HUES64 (cell line): Measurements from ENCODE around the gene MRNIP.
"Not testable (repeated sequence)": the region's sequence is repeated elsewhere in the genome, so short reads cannot be mapped to it uniquely, and the experiment has no call there.

Experiments
- H3K27ac ChIP-seq: 2 replicates; pipeline ENCODE4 v1.7.0; 2013; ENCODE audit warnings: low read depth, low read length, inconsistent platforms
- H3K27me3 ChIP-seq: 2 replicates; pipeline ENCODE4 v1.6.1; 2013; ENCODE audit warnings: mild to moderate bottlenecking, low read length; ENCODE audit not compliant: insufficient read depth
- H3K36me3 ChIP-seq: 2 replicates; pipeline ENCODE4 v1.6.1; 2013; ENCODE audit warnings: mild to moderate bottlenecking, low read length; ENCODE audit not compliant: insufficient read depth
- H3K4me1 ChIP-seq: 2 replicates; pipeline ENCODE4 v1.6.1; 2013; ENCODE audit warnings: mild to moderate bottlenecking, low read length, moderate library complexity; ENCODE audit not compliant: insufficient read depth
- H3K4me3 ChIP-seq: 2 replicates; pipeline ENCODE4 v1.5.1; 2013; ENCODE audit warnings: mild to moderate bottlenecking, low read length, moderate library complexity
- H3K9ac ChIP-seq: 2 replicates; pipeline ENCODE4 v1.6.1; 2013; ENCODE audit warnings: mild to moderate bottlenecking, low read depth, low read length
- H3K9me3 ChIP-seq: 2 replicates; pipeline ENCODE4 v1.6.1; 2013; ENCODE audit warnings: low read depth, low read length; ENCODE audit not compliant: insufficient read depth
- WGBS: fragments of 150-250, 120-280 bp; methylation state at CpG from one replicate; pipeline ENCODE4 v1.1.7; 2013; ENCODE audit warnings: missing lambda C conversion rate; 5-methylcytosine and 5-hydroxymethylcytosine counted together

Gene MRNIP

GRCh38 chr5:179858241-179858585, 404 bp downstream of the MRNIP start:
- Histone ChIP-seq H3K4me3 (peak overlapping the region; percentile 91), H3K36me3 (peaks cover 21% of the 10 kb centered on the region), H3K4me1 (peaks cover 4% of the 10 kb centered on the region; the same call in 1 of the 2 replicates), H3K27ac (no peak overlapping the region), H3K27me3 (no peaks in the 10 kb centered on the region), H3K9me3 (no peaks in the 10 kb centered on the region), H3K9ac (peak overlapping the region; percentile 59)
- under 1% methylated on average over 32 of the region's 32 CpGs for WGBS

- peaks cover 37% of the 10 kb centered on the region for H3K36me3 ChIP-seq
- no peak overlapping the region for H3K27ac ChIP-seq
- H3K9ac ChIP-seq = no peak overlapping the region
- H3K4me1 ChIP-seq = no peaks in the 10 kb centered on the region
- no peaks in the 10 kb centered on the region for H3K9me3 ChIP-seq
- no peak overlapping the region for H3K4me3 ChIP-seq
- WGBS = 96% methylated on average over 8 of the region's 8 CpGs
- H3K27me3 ChIP-seq = no peaks in the 10 kb centered on the region
Measured at GRCh38 chr5:179854356-179854755, 4.3 kb downstream of the MRNIP start.

GRCh38 chr5:179852993-179853547, 5.5 kb downstream of the MRNIP start:
- 87% methylated on average over 8 of the region's 8 CpGs for WGBS
- Histone ChIP-seq H3K9ac (no peak overlapping the region), H3K9me3 (no peaks in the 10 kb centered on the region), H3K36me3 (peaks cover 45% of the 10 kb centered on the region), H3K27ac (no peak overlapping the region), H3K4me3 (no peak overlapping the region), H3K4me1 (no peaks in the 10 kb centered on the region), H3K27me3 (no peaks in the 10 kb centered on the region)

- Histone ChIP-seq H3K27ac (no peak overlapping the region), H3K4me3 (no peak overlapping the region), H3K9me3 (peaks cover 13% of the 10 kb centered on the region), H3K9ac (no peak overlapping the region), H3K36me3 (peaks cover 72% of the 10 kb centered on the region), H3K4me1 (no peaks in the 10 kb centered on the region), H3K27me3 (no peaks in the 10 kb centered on the region)
- 93% methylated on average over 9 of the region's 9 CpGs for WGBS
Measured at GRCh38 chr5:179841621-179842020, 17.0 kb downstream of the MRNIP start.

GRCh38 chr5:179840766-179841165, 17.9 kb downstream of the MRNIP start:
- no peaks in the 10 kb centered on the region for H3K27me3 ChIP-seq
- H3K4me3 ChIP-seq = no peak overlapping the region
- peaks cover 72% of the 10 kb centered on the region for H3K36me3 ChIP-seq
- H3K4me1 ChIP-seq = no peaks in the 10 kb centered on the region
- 89% methylated on average over 17 of the region's 17 CpGs for WGBS
- no peak overlapping the region for H3K9ac ChIP-seq
- no peak overlapping the region for H3K27ac ChIP-seq
- peaks cover 11% of the 10 kb centered on the region for H3K9me3 ChIP-seq

- no peak overlapping the region for H3K4me3 ChIP-seq
- no peaks in the 10 kb centered on the region for H3K4me1 ChIP-seq
- no peak overlapping the region for H3K27ac ChIP-seq
- WGBS = 96% methylated on average over 11 of the region's 11 CpGs
- H3K9ac ChIP-seq = no peak overlapping the region
- H3K9me3 ChIP-seq = peaks cover 9% of the 10 kb centered on the region
- H3K27me3 ChIP-seq = no peaks in the 10 kb centered on the region
- peaks cover 73% of the 10 kb centered on the region for H3K36me3 ChIP-seq
Measured at GRCh38 chr5:179840321-179840720, 18.3 kb downstream of the MRNIP start.

GRCh38 chr5:179839328-179840256, 19.0 kb downstream of the MRNIP start:
- Histone ChIP-seq H3K36me3 (peaks cover 70% of the 10 kb centered on the region), H3K27ac (no peak overlapping the region), H3K27me3 (no peaks in the 10 kb centered on the region), H3K9me3 (peaks cover 4% of the 10 kb centered on the region), H3K9ac (no peak overlapping the region), H3K4me1 (no peaks in the 10 kb centered on the region), H3K4me3 (no peak overlapping the region)
- 96% methylated on average over 16 of the region's 16 CpGs for WGBS

- Histone ChIP-seq H3K27me3 (no peaks in the 10 kb centered on the region), H3K36me3 (peaks cover 84% of the 10 kb centered on the region), H3K4me3 (no peak overlapping the region), H3K4me1 (no peaks in the 10 kb centered on the region), H3K9me3 (peaks cover 2% of the 10 kb centered on the region; the same call in 1 of the 2 replicates), H3K9ac (no peak overlapping the region), H3K27ac (no peak overlapping the region)
- 96% methylated on average over 15 of the region's 15 CpGs for WGBS
Measured at GRCh38 chr5:179837076-179838011, 21.3 kb downstream of the MRNIP start.

GRCh38 chr5:179836225-179837019, 22.2 kb downstream of the MRNIP start:
- Histone ChIP-seq H3K9ac (no peak overlapping the region), H3K27ac (no peak overlapping the region), H3K36me3 (peaks cover 86% of the 10 kb centered on the region), H3K9me3 (peaks cover 2% of the 10 kb centered on the region; the same call in 1 of the 2 replicates), H3K4me3 (no peak overlapping the region), H3K4me1 (no peaks in the 10 kb centered on the region), H3K27me3 (no peaks in the 10 kb centered on the region)
- whole genome bisulfite sequencing = 96% methylated on average over 19 of the region's 19 CpGs

GRCh38 chr5:179834871-179835270, 23.7 kb downstream of the MRNIP start:
- H3K27me3 ChIP-seq, H3K9ac ChIP-seq, H3K27ac ChIP-seq, H3K4me1 ChIP-seq, H3K4me3 ChIP-seq, H3K9me3 ChIP-seq: not testable (repeated sequence)
- H3K36me3 ChIP-seq = peaks cover 86% of the 10 kb centered on the region
- WGBS = 94% methylated on average over 16 of the region's 28 CpGs
